Prostate gland (tissue), 2 donors: ENCODE measurements around the gene EHMT1. TPM values are rescaled to one million over a fixed set of nuclear protein-coding genes. Genes with fewer than 3 reads are reported as not detected.
"Not testable (repeated sequence)": the region's sequence is repeated elsewhere in the genome, so short reads cannot be mapped to it uniquely, and the experiment has no call there.

Experiments used
- DNase-seq: peaks from one replicate; pipeline ENCODE4 v3.0.0-alpha.2; 2019; ENCODE audit warnings: low spot score
- H3K27ac ChIP-seq, 2 donors: fragments of 200-600 bp; sonication (generic); 2 replicates each; pipeline ENCODE4 v1.5.1; 2017 to 2019
- H3K27me3 ChIP-seq: fragments of 200-600 bp; sonication (generic); replicated peaks from 2 replicates; pipeline ENCODE4 v1.5.1; 2019; ENCODE audit not compliant: insufficient read depth
- H3K36me3 ChIP-seq, 2 donors: fragments of 200-600 bp; sonication (generic); 1 replicate in 1 of 2; 2 replicates in 1 of 2; pipeline versions ENCODE4 v1.5.1 to v1.8.1; 2017 to 2019
- H3K4me1 ChIP-seq: fragments of 200-600 bp; sonication (generic); replicated peaks from 2 replicates; pipeline ENCODE4 v1.5.1; 2019
- H3K4me3 ChIP-seq, 2 donors: fragments of 200-600 bp; sonication (generic); 2 replicates each; pipeline ENCODE4 v1.5.1; 2017 to 2019
- H3K9me3 ChIP-seq: fragments of 200-600 bp; sonication (generic); 2 replicates; pipeline ENCODE4 v1.5.1; 2017
- CTCF ChIP-seq, 4 experiments: fragments of 200-600 bp in 2 of 4; fragments of 450-650 bp in 2 of 4; sonication (generic) in 2 of 4; IDR thresholded peaks; 1 replicate in 3 of 4; 2 replicates in 1 of 4; pipeline ENCODE4 v1.5.1; 2016 to 2019; ENCODE audit warnings: antibody characterized with exemption in 4 of 4, mild to moderate bottlenecking in 2 of 4, moderate library complexity in 2 of 4
- POLR2A ChIP-seq: fragments of 450-650 bp; IDR thresholded peaks from one replicate; pipeline ENCODE4 v1.6.1; 2016; ENCODE audit warnings: antibody characterized with exemption, mild to moderate bottlenecking
- POLR2AphosphoS5 ChIP-seq: sonication (generic); formaldehyde crosslinking; IDR thresholded peaks from one replicate; pipeline ENCODE4 v1.6.1; 2017; ENCODE audit warnings: antibody characterized with exemption
- WGBS: methylation state at CpG from one replicate; pipeline ENCODE4 v1.1.5; 2018; 5-methylcytosine and 5-hydroxymethylcytosine counted together
- intact Hi-C: fragments of 100-400 bp; cut with DNase I; formaldehyde crosslinking; loops from one replicate; pipeline ENCODE4 v1.14.2; 2022
- total RNA-seq, 2 donors: library from RNA; depleted of rRNA; stranded (reverse); fragments of >200 nt; gene quantifications; one replicate each; pipeline ENCODE4 v1.1.0, GENCODE V29; 2016

Gene EHMT1
- total RNA-seq, 2 donors from 2014 or later: 81.3 to 149 TPM

GRCh38 chr9:137620048-137620405 is 1.2 kb downstream of the EHMT1 start:
- intact Hi-C loops: no loop called here
- peaks cover 21% of the 10 kb centered on the region for H3K4me1 ChIP-seq
- TF ChIP-seq CTCF (IDR thresholded peaks at IDR 0.05) (no peak), POLR2AphosphoS5 (no peak), POLR2A (no peak)
- no peak for DNase-seq
- H3K9me3 ChIP-seq: no peaks in the 10 kb centered on the region
- peak overlapping the region; percentile 61 to 76 for H3K4me3 ChIP-seq
- peak overlapping the region in 1 of 2 donors; percentile 85 for H3K27ac ChIP-seq
- H3K36me3 ChIP-seq: no peaks in the 10 kb centered on the region
- H3K27me3 ChIP-seq: no peaks in the 10 kb centered on the region
- 48% methylated on average over 4 of the region's 4 CpGs for WGBS

GRCh38 chr9:137620581-137620980 is 1.8 kb downstream of the EHMT1 start:
- 73% methylated on average over 7 of the region's 7 CpGs for WGBS
- H3K4me3 ChIP-seq: no peak overlapping the region
- H3K4me1 ChIP-seq: peaks cover 21% of the 10 kb centered on the region
- no peak overlapping the region for H3K27ac ChIP-seq
- H3K27me3 ChIP-seq: no peaks in the 10 kb centered on the region
- no peaks in the 10 kb centered on the region for H3K9me3 ChIP-seq
- intact Hi-C loops: no loop called here
- no peak for DNase-seq
- H3K36me3 ChIP-seq: no peaks in the 10 kb centered on the region
- no peak for TF ChIP-seq CTCF (IDR thresholded peaks at IDR 0.05)
- TF ChIP-seq POLR2AphosphoS5: no peak
- TF ChIP-seq POLR2A: no peak

GRCh38 chr9:137621131-137621757 is 2.4 kb downstream of the EHMT1 start:
- H3K27ac ChIP-seq: no peak overlapping the region
- peaks cover 21% of the 10 kb centered on the region for H3K4me1 ChIP-seq
- H3K27me3 ChIP-seq: no peaks in the 10 kb centered on the region
- WGBS: 48% methylated on average over 6 of the region's 6 CpGs
- H3K4me3 ChIP-seq: no peak overlapping the region
- no peaks in the 10 kb centered on the region for H3K36me3 ChIP-seq
- TF ChIP-seq CTCF (IDR thresholded peaks at IDR 0.05): peak in 2 of 4 experiments; percentile 13 to 14
- no peak for TF ChIP-seq POLR2A
- TF ChIP-seq POLR2AphosphoS5: no peak
- no peak for DNase-seq
- intact Hi-C loops: no loop called here
- H3K9me3 ChIP-seq: no peaks in the 10 kb centered on the region

GRCh38 chr9:137622211-137622610 is 3.4 kb downstream of the EHMT1 start:
- DNase-seq, H3K27me3 ChIP-seq, H3K27ac ChIP-seq, H3K36me3 ChIP-seq, H3K4me3 ChIP-seq, H3K9me3 ChIP-seq, intact Hi-C loops: not testable (repeated sequence)
- H3K4me1 ChIP-seq: peaks cover 20% of the 10 kb centered on the region
- 90% methylated on average over 8 of the region's 8 CpGs for WGBS

- Histone ChIP-seq H3K27me3 (no peaks in the 10 kb centered on the region), H3K4me3 (no peak overlapping the region), H3K36me3 (no peaks in the 10 kb centered on the region), H3K27ac (no peak overlapping the region), H3K4me1 (peaks cover 8% of the 10 kb centered on the region), H3K9me3 (no peaks in the 10 kb centered on the region)
- TF ChIP-seq CTCF (IDR thresholded peaks at IDR 0.05): no peak
- no peak for TF ChIP-seq POLR2AphosphoS5
- TF ChIP-seq POLR2A: no peak
- WGBS: 81% methylated on average over 4 of the region's 4 CpGs
- intact Hi-C loops: no loop called here
- DNase-seq: no peak
Observed at GRCh38 chr9:137626464-137626863, 7.7 kb downstream of the EHMT1 start.

GRCh38 chr9:137627406-137627805 is 8.6 kb downstream of the EHMT1 start:
- DNase-seq, intact Hi-C loops, H3K27me3 ChIP-seq, H3K4me3 ChIP-seq, H3K27ac ChIP-seq, H3K36me3 ChIP-seq, H3K4me1 ChIP-seq, H3K9me3 ChIP-seq: not testable (repeated sequence)
- WGBS: 96% methylated on average over 14 of the region's 14 CpGs
